Nephron progenitor cell (in vitro differentiated cells): Measurements from ENCODE around the gene WDPCP.

Experiments used
- DNase-seq: peaks from one replicate; pipeline ENCODE4 v3.0.0; 2021
- H3K27ac Mint-ChIP-seq: 2 replicates; pipeline ENCODE4 v1.8.0; 2021; ENCODE audit warnings: mild to moderate bottlenecking, moderate library complexity, mixed read lengths
- H3K27me3 Mint-ChIP-seq: 2 replicates; pipeline ENCODE4 v1.8.0; 2021; ENCODE audit warnings: mild to moderate bottlenecking, low read depth, mixed read lengths; ENCODE audit not compliant: poor library complexity
- H3K36me3 Mint-ChIP-seq: 2 replicates; pipeline ENCODE4 v1.8.0; 2021; ENCODE audit warnings: low read depth, mixed read lengths
- H3K4me1 Mint-ChIP-seq: 2 replicates; pipeline ENCODE4 v1.8.0; 2021; ENCODE audit warnings: mixed read lengths
- H3K4me3 Mint-ChIP-seq: 2 replicates; pipeline ENCODE4 v1.8.0; 2021; ENCODE audit warnings: mild to moderate bottlenecking, moderate library complexity, mixed read lengths
- H3K9me3 Mint-ChIP-seq: 2 replicates; pipeline ENCODE4 v1.8.0; 2021; ENCODE audit warnings: mild to moderate bottlenecking, moderate library complexity, mixed read lengths
- TF ChIP-seq, protein P1 (sequence below): fragments of 200-600 bp; sonication (generic); IDR thresholded peaks from 2 replicates; pipeline ENCODE4 v1.5.0; 2021; ENCODE audit warnings: antibody characterized with exemption

Gene WDPCP

DNA sequence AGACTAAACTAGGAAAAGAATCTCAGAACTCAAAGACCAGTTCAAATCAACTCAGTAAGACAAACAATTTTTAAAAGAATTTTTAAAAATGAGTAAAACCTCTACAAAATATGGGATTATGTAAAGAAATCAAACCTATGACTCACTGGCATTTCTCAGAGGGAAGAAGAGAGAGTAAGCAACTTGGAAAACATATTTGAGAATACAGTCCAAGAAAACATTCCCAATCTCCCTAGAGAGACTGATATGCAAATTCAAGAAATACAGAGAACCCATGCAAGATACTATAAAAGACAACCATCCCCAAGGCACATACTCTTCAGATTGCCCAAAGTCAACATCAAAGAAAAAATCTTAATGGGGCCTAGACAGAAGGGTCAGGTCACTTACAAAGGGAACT, 162.7 kb downstream of the WDPCP start:
- Mint-ChIP-seq H3K4me3 (no peak overlapping the region), H3K36me3 (peaks cover 32% of the 10 kb centered on the region), H3K27ac (no peak overlapping the region), H3K9me3 (peaks cover 45% of the 10 kb centered on the region), H3K27me3 (no peaks in the 10 kb centered on the region), H3K4me1 (no peaks in the 10 kb centered on the region)
- no peak for DNase-seq
- TF ChIP-seq, protein P1, sequence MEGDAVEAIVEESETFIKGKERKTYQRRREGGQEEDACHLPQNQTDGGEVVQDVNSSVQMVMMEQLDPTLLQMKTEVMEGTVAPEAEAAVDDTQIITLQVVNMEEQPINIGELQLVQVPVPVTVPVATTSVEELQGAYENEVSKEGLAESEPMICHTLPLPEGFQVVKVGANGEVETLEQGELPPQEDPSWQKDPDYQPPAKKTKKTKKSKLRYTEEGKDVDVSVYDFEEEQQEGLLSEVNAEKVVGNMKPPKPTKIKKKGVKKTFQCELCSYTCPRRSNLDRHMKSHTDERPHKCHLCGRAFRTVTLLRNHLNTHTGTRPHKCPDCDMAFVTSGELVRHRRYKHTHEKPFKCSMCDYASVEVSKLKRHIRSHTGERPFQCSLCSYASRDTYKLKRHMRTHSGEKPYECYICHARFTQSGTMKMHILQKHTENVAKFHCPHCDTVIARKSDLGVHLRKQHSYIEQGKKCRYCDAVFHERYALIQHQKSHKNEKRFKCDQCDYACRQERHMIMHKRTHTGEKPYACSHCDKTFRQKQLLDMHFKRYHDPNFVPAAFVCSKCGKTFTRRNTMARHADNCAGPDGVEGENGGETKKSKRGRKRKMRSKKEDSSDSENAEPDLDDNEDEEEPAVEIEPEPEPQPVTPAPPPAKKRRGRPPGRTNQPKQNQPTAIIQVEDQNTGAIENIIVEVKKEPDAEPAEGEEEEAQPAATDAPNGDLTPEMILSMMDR: no peak

DNA sequence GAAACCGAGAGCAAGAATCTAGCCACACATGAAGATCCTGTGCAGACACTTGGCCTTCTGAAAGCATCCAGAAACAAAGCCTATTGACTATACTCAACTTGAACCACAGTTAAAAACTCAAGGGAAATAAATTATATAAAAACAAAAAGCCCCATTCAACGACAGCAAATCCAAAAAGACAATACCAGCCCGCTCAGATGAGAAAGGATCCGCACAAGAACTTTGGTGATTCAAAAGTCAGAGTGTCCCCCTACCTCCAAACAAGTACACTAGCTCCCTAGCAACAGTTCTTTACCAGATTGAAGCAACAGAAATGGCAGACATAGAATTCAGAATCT, 163.2 kb downstream of the WDPCP start:
- Mint-ChIP-seq H3K9me3 (peaks cover 45% of the 10 kb centered on the region), H3K36me3 (peaks cover 32% of the 10 kb centered on the region), H3K27me3 (no peaks in the 10 kb centered on the region), H3K27ac (no peak overlapping the region), H3K4me3 (no peak overlapping the region), H3K4me1 (no peaks in the 10 kb centered on the region)
- TF ChIP-seq, protein P1: no peak
- no peak for DNase-seq

DNA sequence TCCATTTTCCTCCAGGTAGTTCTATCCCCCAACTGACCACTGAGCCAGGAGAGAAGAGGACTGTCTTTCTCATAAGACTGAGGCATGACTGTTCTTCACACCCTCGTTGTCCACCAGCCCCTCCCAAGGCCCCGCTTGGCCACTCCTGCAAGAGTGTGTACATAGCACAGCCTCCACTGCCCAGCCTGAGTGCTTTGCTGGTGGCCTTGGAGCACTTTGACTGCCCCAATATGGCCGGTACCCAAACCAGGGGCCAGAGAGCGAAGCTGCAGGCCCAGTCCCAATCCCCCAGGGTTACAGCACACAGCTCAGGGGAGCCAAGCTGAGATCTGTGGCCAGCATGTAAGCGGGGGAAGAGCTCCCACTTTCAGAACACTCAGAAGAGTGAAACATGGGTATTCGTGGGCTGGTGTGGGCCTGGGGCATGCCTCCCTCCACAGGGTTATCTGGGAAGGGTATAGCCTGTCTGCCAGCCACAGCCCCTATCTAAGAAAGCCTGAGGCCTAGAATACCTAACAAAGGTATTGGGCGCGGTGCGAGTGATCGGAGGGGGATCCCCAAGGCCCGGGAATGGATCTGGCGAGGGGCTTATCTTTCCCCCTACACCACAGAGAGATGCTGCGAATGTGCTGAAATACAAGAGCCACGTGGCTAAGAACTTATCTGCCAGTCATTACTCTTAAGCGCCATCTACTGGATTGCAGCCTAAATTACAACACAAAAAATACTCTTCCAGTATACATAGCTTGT, 163.8 kb downstream of the WDPCP start:
- no peak for DNase-seq
- H3K27me3 Mint-ChIP-seq: no peaks in the 10 kb centered on the region
- TF ChIP-seq, protein P1: peak; percentile 29
- H3K4me1 Mint-ChIP-seq: no peaks in the 10 kb centered on the region
- peaks cover 41% of the 10 kb centered on the region for H3K9me3 Mint-ChIP-seq
- H3K36me3 Mint-ChIP-seq: peaks cover 32% of the 10 kb centered on the region
- no peak overlapping the region for H3K4me3 Mint-ChIP-seq
- H3K27ac Mint-ChIP-seq: no peak overlapping the region

DNA sequence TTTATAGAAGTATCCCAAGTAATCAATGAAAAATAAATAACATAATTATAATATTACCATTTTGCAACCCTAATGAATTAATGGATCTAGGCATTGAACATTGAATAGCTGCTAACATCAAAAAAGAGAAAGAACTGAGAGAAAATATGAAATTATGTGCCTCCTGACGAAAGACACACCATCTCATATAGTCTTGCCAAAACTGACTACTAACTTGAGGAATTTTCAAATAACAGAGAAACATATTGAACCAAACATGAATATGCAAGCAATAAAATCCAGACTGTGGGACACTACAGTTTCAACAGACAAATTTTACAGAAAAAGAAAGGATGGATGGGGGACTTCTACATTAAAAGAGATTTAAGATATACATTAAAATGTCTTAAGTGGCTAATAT, 165.7 kb downstream of the WDPCP start:
- Mint-ChIP-seq H3K27ac (no peak overlapping the region), H3K36me3 (peaks cover 27% of the 10 kb centered on the region), H3K4me1 (no peaks in the 10 kb centered on the region), H3K4me3 (no peak overlapping the region), H3K27me3 (no peaks in the 10 kb centered on the region), H3K9me3 (peaks cover 28% of the 10 kb centered on the region)
- DNase-seq: no peak
- TF ChIP-seq, protein P1: no peak

DNA sequence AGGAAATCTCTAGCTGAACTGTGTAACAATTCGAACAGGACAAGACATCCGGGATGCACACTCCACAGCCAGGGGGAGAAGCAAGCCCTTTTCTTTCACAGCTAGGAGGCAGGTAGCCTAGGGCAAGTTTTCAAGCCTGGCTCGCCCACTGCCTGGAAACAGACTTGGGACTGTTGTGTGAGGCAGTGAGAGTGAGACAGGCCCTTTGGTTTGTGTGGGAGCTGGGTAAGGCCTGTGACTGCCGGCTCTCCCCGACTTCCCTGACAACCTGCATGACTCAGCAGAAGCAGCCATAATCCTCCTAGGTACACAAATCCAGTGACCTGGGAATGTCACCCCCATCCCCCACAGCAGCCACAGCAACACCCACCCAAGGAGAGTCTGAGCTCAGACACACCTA, 179.7 kb downstream of the WDPCP start:
- TF ChIP-seq, protein P1: no peak
- H3K4me3 Mint-ChIP-seq: no peak overlapping the region
- H3K27me3 Mint-ChIP-seq: no peaks in the 10 kb centered on the region
- DNase-seq: no peak
- H3K4me1 Mint-ChIP-seq: no peaks in the 10 kb centered on the region
- peaks cover 4% of the 10 kb centered on the region for H3K9me3 Mint-ChIP-seq
- peaks cover 4% of the 10 kb centered on the region for H3K36me3 Mint-ChIP-seq
- H3K27ac Mint-ChIP-seq: peak overlapping the region; percentile 46

DNA sequence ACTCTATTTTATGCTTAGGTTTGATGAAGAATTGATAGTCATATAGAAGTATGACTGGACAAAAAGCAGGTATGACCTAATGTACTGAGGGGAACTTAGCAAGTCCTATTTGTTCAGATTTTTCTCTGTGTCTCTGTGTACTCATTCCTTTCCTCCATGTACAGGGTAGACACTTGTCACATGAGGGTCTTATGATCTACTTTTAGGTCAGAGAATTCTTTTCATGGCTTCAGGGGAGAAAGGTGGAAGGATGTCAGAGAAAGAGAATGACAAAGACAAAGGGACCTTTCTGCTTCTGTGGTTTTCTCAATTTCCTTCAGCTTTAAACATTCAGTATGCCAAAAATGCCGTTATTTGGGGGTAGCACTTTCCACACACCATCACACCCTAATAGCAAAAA, 181.6 kb downstream of the WDPCP start:
- H3K9me3 Mint-ChIP-seq: peaks cover 4% of the 10 kb centered on the region
- no peak for DNase-seq
- TF ChIP-seq, protein P1: no peak
- no peak overlapping the region for H3K27ac Mint-ChIP-seq
- peaks cover 15% of the 10 kb centered on the region for H3K36me3 Mint-ChIP-seq
- H3K4me1 Mint-ChIP-seq: no peaks in the 10 kb centered on the region
- no peak overlapping the region for H3K4me3 Mint-ChIP-seq
- H3K27me3 Mint-ChIP-seq: peaks cover 3% of the 10 kb centered on the region
